Hepatic stellate cell (primary cell): Measurements from ENCODE around the gene MAP6D1.
A peak's percentile ranks its signal among the peaks of the same experiment; 100 is the strongest.

Experiments used
- DNase-seq: peaks from one replicate; pipeline ENCODE4 v3.0.0; 2011; ENCODE audit warnings: low spot score

The MAP6D1 gene

GRCh38 chr3:183825456-183826161 is at the start of gene MAP6D1:
Gene MAP6D1, minus strand, starts transcription at chr3:183825577. Its CDS starts 30 bp downstream, at chr3:183825547.
- DNase-seq = peak; percentile 72

GRCh38 chr3:183873914-183874313 is 48.5 kb upstream of the MAP6D1 start:
- no peak for DNase-seq

- no peak for DNase-seq
These were observed 46.2 kb upstream of the MAP6D1 start for GRCh38 chr3:183871541-183871940.

GRCh38 chr3:183870563-183870962 is 45.2 kb upstream of the MAP6D1 start:
- no peak for DNase-seq

- DNase-seq = no peak
These were observed 43.4 kb upstream of the MAP6D1 start for GRCh38 chr3:183868796-183869195.

GRCh38 chr3:183862610-183863009 is 37.2 kb upstream of the MAP6D1 start:
- no peak for DNase-seq

GRCh38 chr3:183857863-183858262 is 32.5 kb upstream of the MAP6D1 start:
- peak; percentile 6 for DNase-seq

- DNase-seq = no peak
These were observed 29.1 kb upstream of the MAP6D1 start for GRCh38 chr3:183854318-183855035.

GRCh38 chr3:183845608-183846288 is 20.4 kb upstream of the MAP6D1 start:
- DNase-seq = no peak

- no peak for DNase-seq
These were observed 19.7 kb upstream of the MAP6D1 start for GRCh38 chr3:183845090-183845489.

GRCh38 chr3:183844606-183845005 is 19.2 kb upstream of the MAP6D1 start:
- peak; percentile 54 for DNase-seq

- DNase-seq = no peak
These were observed 14.4 kb upstream of the MAP6D1 start for GRCh38 chr3:183839751-183840150.

- DNase-seq = no peak
These were observed 12.5 kb upstream of the MAP6D1 start for GRCh38 chr3:183837894-183838293.

- DNase-seq = no peak
These were observed 12.0 kb upstream of the MAP6D1 start for GRCh38 chr3:183837390-183837789.

GRCh38 chr3:183833516-183833915 is 8.1 kb upstream of the MAP6D1 start:
- no peak for DNase-seq

GRCh38 chr3:183830187-183830586 is 4.8 kb upstream of the MAP6D1 start:
- no peak for DNase-seq

GRCh38 chr3:183829466-183829865 is 4.1 kb upstream of the MAP6D1 start:
- DNase-seq = no peak

GRCh38 chr3:183828538-183828870 is 3.1 kb upstream of the MAP6D1 start:
- no peak for DNase-seq

GRCh38 chr3:183827809-183828537 is 2.6 kb upstream of the MAP6D1 start:
- no peak for DNase-seq

GRCh38 chr3:183826448-183827250 is 1.3 kb upstream of the MAP6D1 start:
- DNase-seq = no peak

- peak; percentile 50 for DNase-seq
These were observed 469 bp downstream of the MAP6D1 start for GRCh38 chr3:183824761-183825455.
